NCI-H2107 treated with DMSO at 0.1 percent for 48 hours (cell line): ENCODE data around the gene B4GALT3.

Source experiments
- DNase-seq: peaks from one replicate; lab custom pipeline; 2025; ENCODE audit not compliant: unreplicated experiment; lab: John Stamatoyannopoulos, UW

B4GALT3 gene

GRCh38 chr1:161188381-161188780 is 11.1 kb upstream of the B4GALT3 start:
- no peak for DNase-seq

GRCh38 chr1:161187311-161187710 is 10.0 kb upstream of the B4GALT3 start:
- no peak for DNase-seq

- DNase-seq, result no peak
These were observed 8.5 kb upstream of the B4GALT3 start for GRCh38 chr1:161185732-161186311.

GRCh38 chr1:161185282-161185682 is 8.0 kb upstream of the B4GALT3 start:
- peak; percentile 69 for DNase-seq

GRCh38 chr1:161182214-161182613 is 4.9 kb upstream of the B4GALT3 start:
- DNase-seq, result no peak

- DNase-seq, result no peak
These were observed 3.3 kb upstream of the B4GALT3 start for GRCh38 chr1:161180639-161181038.

- DNase-seq, result no peak
These were observed 2.4 kb upstream of the B4GALT3 start for GRCh38 chr1:161179698-161180097.

- no peak for DNase-seq
These were observed 583 bp upstream of the B4GALT3 start for GRCh38 chr1:161177936-161178244.

GRCh38 chr1:161176468-161177111 is 717 bp downstream of the B4GALT3 start:
- DNase-seq, result no peak

- DNase-seq, result no peak
These were observed 1.4 kb downstream of the B4GALT3 start for GRCh38 chr1:161175771-161176453.

- no peak for DNase-seq
These were observed 2.4 kb downstream of the B4GALT3 start for GRCh38 chr1:161174911-161175310.

- DNase-seq, result no peak
These were observed 3.6 kb downstream of the B4GALT3 start for GRCh38 chr1:161173711-161174110.

- DNase-seq, result no peak
These were observed 4.4 kb downstream of the B4GALT3 start for GRCh38 chr1:161172776-161173376.

- no peak for DNase-seq
These were observed 5.0 kb downstream of the B4GALT3 start for GRCh38 chr1:161172349-161172748.

- DNase-seq, result no peak
These were observed 5.6 kb downstream of the B4GALT3 start for GRCh38 chr1:161171696-161172095.

GRCh38 chr1:161171191-161171590 is 6.1 kb downstream of the B4GALT3 start:
- DNase-seq, result no peak

- no peak for DNase-seq
These were observed 8.4 kb downstream of the B4GALT3 start for GRCh38 chr1:161168906-161169305.

GRCh38 chr1:161166669-161167548 is 10.4 kb downstream of the B4GALT3 start:
- no peak for DNase-seq

GRCh38 chr1:161165742-161166668 is 11.3 kb downstream of the B4GALT3 start, which contains the start of gene PPOX:
Gene PPOX, plus strand, starts transcription at chr1:161166426. Its CDS starts 422 bp downstream, at chr1:161166848.
- DNase-seq, result peak; percentile 99
